Measurements from ENCODE around the gene SMAP1.
"Not testable (repeated sequence)": the region's sequence is repeated elsewhere in the genome, so short reads cannot be mapped to it uniquely, and the experiment has no call there.

Gene SMAP1

DNA sequence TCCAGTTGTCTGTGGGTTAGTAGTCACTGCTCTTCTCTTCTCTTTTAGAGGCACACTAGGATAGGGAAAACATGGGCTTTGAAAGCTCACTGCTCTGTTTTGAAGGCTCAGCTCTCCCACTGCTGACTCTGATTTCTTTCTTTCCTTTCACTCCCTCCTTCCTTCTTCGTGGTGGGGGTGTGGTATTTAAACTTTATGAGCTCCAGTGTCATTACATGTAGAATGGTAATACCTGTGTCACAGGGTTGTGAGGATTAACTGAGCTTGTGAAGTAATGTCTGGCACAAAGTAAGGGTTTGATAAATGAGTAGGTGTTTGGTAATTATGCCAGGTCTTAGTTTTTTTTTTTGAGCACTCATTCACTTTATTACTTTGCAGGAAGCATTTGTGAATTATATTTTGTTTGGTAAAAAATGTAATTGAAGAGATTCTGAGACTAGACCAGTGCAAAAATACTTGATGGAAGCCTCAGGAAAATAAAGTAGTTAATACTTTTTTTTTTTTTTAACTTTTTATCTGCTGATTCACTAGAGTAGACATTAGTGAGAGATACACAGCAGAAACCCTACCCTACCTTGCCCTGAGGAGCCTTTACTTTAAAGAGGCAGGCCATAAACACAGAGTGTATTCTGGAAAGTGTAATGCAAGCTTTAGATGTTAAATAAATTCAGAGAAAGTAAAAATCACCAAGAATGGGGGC lies 17.3 kb downstream of the SMAP1 start:
- no peak for DNase-seq

DNA sequence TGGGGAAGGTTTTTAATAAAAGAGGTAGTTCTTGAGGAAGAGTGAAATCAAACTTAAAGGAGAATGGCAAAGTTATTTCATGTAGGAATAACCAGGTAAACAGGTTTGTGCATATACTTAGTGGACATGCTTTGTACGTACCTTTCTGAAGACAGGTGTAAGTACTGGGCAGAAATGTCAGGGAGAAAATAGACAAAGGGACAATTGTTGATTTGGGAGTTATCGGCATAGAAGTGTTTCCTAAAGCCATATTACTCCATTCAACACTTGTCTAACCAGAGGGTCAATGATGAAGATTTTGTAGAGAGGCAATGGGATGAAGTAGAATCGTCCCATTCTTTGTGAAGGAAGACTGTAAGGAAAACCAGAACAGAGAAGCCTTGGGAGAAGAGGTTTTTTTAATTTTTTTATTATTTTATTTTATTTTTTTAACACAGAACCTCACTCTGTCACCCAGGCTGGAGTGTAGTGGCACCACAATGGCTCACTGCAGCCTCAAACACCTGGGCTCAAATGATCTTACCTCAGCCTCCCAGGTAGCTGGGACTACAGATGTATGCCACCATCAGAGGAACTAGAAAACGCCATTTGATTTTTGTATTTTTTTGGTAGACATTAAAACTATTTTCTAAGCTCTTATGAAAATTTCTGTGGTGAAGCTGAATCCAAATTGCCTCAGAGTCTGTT lies 18.0 kb downstream of the SMAP1 start:
- DNase-seq = no peak

DNA sequence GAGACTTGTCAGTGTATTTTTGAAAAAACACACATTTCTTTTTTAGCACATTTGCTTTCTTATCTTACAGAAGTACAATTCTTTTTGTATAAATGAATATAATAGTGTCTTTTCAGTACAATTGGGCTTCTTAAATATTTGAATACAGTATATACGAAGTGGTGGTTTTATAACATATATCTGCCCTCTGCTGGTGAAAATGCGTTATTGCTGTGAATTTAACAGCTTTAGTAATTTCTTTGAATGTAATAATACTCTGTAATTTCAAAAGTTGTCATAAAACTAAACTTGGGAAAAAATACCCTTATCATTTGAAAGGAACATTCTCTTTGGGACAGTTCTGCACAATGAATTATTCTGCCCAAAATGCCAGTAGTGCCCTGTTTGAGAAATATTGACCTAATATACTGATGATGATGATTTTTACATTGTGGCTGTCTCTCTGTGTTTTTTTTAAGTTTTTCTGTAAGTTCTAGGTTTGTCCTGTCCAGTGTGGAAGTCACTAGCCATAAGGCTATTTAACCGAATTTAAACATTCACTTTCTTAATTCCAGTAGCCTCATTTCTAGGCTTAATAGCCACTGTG lies 19.0 kb downstream of the SMAP1 start:
- peak in 1 of 2 donors; percentile 65 for DNase-seq

DNA sequence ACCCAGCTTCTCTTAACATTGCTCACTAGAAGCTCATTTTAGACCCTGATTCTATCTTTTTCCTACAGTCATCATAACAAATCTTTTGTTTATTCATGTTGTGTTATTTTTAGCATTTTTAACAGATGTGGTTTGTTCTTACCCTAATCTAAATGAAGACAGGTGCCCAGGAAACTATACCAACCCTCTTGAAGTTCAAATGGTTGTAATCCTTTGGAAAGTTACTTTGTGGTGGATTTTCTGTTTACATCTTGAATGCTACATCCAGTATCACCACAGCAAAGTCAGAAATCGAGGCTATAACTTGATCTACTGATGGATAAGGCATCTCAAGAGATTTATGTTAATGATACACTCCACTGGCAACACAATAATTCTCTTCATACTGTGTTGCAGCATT lies 26.2 kb downstream of the SMAP1 start:
- DNase-seq = no peak

DNA sequence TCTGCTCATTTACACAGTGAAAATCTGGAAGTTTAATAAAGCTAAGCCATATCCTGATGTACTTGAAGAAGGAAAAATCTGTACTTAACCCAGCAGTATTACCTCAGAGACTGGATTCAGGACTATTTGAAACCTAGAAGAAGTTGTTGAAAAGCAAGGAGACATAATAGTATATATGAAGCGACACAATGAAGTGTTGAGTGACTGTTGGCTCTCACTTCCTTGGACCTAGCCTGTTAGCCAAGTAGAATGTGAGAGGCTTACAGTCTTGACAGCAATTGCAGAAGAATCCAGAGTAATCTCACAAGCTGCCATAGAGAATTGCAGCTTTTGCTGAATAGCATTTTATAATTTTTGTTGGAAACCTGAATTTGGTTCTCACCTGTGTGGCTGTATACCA lies 26.7 kb downstream of the SMAP1 start:
- DNase-seq = no peak

DNA sequence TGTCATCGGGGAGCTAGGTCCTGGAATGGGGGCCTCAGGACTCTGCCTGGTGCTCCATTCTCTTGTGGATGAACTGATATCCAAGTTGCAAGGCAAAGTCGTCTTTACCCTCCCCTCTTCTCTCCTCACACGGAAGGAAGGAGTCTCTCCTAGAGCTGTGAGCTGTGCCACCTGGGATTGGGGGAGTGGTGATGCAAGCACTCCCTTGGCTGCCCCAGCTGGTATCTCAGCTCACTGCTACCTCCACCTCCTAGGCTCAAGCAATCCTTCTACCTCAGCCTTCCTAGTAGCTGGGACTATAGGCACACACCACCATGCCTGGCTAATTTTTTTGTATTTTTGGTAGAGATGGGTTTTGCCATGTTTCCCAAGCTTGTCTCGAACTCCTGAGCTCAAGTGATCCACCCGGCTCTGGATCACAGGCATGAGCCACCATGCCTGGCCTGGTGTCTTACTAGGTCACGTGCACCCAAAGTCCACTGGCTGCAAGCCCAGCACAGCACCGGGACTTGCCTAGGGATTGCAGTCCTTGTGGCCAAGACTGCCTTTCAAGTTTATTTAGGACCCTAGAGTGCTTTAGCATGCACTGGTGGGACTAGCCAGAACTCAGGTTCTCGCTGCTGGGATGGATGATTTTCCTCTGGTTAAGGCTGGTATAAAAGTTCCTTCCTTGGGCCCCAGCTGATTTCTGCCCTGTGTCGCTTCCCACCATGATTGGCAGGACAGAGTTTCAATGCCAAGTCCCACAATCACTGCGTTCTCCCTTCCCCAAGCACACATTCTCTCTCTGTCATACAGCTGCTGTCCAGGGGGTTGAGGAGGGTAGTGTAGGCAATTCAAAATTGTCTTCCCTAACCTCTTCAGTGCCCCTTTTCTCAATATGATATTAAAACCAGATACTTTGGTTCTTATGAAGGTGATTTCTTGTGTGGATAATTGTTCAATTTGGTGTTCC lies 33.5 kb downstream of the SMAP1 start:
- DNase-seq = no peak

DNA sequence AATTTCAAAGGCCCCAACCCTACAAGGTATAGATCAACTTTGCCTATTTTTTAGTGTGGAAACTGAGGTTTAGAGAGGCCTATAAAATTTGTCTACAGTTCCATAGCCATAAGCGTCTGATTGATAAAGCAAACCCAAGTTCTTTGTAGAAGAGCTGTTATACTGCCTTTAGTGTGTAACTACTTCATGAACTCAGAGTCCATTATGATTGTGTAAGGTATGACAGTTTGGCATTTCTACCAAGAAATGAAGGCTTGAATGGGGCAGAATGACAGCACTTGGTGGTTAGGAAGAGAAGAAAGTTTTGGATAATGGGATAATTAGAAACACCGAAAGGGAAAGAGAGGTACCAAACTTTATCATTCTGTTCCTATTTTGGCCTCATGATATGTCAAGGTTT lies 38.1 kb downstream of the SMAP1 start:
- no peak for DNase-seq

GRCh38 chr6:70706491-70707123 lies 38.9 kb downstream of the SMAP1 start:
- peak in 1 of 2 donors; percentile 64 for DNase-seq

DNA sequence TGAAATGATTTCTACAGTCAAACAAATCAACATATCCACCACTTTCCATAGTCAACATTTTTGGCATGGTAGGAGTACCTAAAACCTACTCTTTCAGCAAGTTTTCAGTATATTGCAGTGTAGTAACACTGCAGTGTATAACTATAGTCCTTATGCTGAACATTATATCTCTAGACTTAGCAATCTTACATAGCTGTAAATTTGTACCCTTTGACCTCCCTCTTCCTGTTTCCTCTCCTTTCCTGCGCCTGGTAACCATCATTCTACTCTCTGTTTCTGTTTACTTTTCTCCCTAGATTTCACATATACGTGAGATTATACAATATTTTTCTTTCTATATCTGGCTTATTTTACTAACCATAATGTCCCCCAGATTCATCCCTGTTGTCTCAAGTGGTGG lies 40.2 kb downstream of the SMAP1 start:
- DNase-seq = no peak

DNA sequence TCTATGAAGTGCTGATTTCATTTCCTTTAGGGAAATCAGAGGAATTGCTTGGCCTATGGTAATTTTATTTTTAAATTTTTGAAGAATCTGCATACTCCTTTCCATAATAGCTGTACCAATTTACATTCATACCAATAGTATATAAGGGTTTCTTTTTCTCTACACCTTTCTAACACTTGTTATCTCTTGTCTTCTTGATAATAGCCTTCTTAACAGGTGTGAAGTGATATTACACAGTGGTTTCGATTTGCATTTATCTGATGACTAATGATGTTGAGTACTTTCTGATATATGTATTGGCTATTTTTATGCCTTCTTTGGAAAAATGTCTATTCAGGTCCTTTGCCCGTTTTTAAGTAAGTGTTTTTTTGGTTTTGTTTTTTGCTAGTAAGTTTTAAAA lies 40.8 kb downstream of the SMAP1 start:
- DNase-seq = no peak

DNA sequence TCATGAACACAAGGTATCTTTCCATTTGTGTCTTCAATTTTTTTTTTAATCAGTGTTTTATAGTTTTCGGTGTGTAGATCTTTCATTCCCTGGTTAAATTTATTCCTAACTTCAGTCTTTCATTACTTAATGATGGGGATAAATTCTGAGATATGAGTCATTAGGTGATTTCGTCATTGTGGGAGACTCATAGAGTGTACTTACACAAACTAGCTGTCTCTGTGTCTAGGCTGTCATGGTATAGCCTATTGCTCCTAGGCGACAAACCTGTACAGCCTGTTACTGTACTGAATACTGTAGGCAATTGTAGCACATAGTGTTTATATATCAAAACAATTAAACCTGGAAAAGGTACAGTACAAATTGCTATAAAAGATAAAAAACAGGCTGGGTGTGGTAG lies 42.1 kb downstream of the SMAP1 start:
- DNase-seq = no peak

GRCh38 chr6:70714716-70715257 lies 47.1 kb downstream of the SMAP1 start:
- DNase-seq = no peak

DNA sequence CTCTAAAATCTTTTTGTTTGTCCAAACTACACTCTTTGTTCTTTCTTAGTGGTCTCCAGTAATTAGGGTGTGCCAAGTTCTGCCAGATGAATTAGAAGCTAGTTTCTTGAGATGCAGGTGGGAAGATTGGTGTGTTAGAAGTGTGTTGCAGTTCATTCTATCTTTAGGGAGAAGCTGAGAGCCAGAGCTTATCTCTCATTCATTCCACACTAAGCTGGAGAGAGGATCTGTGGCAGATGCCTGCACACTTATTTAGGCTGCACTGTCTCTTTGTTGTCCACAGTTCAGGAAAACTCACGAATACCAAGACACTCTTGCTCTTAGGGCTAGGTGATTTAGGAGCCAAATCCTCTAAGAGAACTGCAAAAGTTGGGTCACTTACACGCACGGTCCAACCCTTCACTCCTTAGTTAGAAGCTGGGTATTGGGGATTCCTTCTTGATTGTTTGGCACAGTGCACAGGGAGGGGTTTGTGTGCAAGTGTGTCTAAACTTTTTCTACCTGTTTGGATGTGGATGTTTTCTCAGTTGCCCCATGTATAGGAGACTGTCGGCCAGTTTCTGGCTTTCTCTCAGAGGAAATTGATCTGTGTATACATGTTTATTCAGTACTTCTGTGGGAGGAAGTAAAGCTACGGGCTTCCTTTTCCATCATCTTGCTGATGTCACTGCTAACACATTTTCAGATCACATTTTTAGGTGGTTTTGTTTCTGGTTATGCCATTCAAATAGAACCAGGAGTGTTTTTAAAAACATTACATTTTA lies 49.5 kb downstream of the SMAP1 start:
- no peak for DNase-seq

- DNase-seq = no peak
Observed at GRCh38 chr6:70724524-70724923, 56.8 kb downstream of the SMAP1 start.

DNA sequence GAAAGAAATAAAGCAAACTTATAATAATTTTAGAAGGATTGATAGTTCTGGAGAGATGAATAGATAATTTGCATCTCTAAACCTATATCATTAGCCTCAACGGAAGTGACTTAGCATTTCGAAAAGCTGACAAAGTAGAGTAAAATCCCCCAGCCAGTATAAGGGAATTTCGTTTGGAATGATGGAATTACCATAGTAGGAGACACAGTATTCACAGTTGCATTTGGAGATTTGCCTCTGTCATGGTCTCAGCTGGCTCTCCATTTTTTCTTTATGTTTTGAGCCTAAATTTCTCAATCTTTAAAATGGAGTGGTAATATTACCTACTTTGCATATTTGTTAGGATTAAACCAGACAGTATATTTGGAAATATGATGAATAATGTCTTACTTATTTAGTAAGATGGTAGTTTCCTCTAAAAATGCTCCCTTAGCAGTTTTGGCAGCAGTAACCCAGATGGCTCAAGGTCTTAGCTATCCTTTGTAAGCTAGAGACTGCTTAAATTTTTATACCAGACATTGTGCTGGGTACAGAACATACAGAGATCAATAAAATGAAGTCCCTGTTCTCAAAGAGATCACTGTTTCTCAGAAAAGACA lies 58.2 kb downstream of the SMAP1 start:
- DNase-seq = no peak

DNA sequence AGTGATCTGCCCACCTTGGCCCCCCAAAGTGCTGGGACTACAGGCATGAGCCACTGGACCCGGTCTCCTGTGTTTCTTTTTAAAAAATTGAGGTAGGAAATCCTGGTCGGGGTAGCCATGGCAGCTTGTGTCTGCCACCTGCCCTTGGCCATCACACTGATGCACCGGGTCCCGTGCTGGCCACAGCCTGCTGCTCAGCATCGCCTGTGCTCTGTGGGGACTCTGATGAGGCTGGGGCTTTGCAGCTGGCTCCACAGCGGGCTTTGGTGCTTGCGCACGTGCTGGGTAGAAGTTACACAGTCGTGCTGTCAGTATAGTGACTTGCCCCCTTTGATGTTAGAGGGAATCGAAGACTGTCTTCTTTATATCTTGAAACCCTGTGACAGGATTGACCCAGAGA lies 66.7 kb downstream of the SMAP1 start:
- no peak for DNase-seq

DNA sequence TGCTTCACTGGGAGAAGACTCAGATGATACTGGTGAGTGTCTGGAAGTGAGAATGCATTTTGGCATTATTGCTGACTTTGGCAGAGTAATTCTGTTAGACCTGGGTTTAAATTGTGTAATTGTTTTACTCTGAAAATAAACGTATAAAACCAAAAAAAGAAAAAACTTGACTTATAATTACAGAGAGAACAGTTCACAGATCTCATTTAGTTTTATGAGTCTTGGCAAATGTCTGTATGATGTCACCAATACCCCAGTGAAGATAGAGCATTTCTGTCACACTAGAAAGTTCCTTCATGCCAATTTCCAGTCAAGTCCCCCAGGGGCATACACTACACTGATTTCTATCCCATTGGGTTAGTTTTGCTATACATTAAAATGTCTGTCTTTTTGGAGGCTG lies 67.3 kb downstream of the SMAP1 start:
- no peak for DNase-seq

DNA sequence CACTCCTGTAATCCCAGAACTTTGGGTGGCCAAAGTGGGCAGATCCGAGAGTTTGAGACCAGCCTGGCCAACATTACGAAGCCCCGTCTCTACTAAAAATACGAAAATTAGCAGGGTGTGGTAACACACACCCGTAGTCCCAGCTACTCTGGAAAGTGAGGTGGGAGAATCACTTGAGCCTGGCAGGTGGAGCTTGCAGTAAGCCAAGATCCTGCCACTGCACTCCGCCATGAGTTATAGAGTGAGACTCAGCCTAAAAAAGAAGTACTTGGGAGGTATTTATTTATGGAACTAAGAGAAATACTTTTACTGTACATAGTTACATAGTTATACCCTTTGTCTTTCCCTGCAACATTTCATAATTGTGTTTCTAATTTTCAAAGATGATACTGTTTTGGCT lies 67.8 kb downstream of the SMAP1 start:
- DNase-seq = no peak

- DNase-seq = no peak
Observed at GRCh38 chr6:70738028-70738427, 70.3 kb downstream of the SMAP1 start.

GRCh38 chr6:70739534-70739933 lies 71.9 kb downstream of the SMAP1 start:
- DNase-seq = no peak

DNA sequence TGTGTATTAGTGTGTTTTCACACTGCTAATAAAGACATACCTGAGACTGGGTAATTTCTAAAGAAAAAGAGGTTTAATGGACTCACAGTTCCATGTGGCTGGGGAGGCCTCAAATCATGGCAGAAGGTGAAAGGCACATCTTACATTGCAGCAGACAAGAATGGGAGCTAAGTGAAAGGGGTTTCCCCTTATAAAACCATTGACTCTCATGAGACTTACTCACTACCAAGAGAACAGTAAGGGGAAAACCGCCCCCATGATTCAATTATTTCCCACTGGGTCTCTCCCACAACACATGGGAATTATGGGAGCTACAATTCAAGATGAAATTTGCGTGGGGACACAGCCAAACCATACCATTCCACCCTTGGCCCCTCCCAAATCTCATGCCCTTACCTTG lies 73.1 kb downstream of the SMAP1 start:
- not testable (repeated sequence) for DNase-seq
